Activated CD8-positive, alpha-beta T cell treated with anti-CD3 and anti-CD28 coated beads for 36 hours (primary cell): ENCODE data around the gene PGRMC1. TPM values are rescaled to one million over a fixed set of nuclear protein-coding genes. Genes with fewer than 3 reads are reported as not detected.

Experiments used
- ATAC-seq: fragments of 200-7000 bp; cut with Tn5 transposase; one replicate; pipeline ENCODE4 v1.10.0; 2021; ENCODE audit warnings: mild to moderate bottlenecking, moderate library complexity
- CTCF ChIA-PET: fragments of 350-600 bp; sonication (Branson Sonifier 250); formaldehyde crosslinking; loops from one replicate; lab custom pipeline; 2021; ENCODE audit warnings: antibody characterized with exemption; lab: Charles Lee
- POLR2A ChIA-PET: fragments of 350-600 bp; sonication (Branson Sonifier 250); formaldehyde crosslinking; loops from one replicate; lab custom pipeline; 2021; ENCODE audit warnings: antibody characterized with exemption; lab: Charles Lee
- DNase-seq: peaks from one replicate; pipeline ENCODE4 v3.0.0-alpha.2; 2020
- H3K27ac Mint-ChIP-seq: one replicate; pipeline ENCODE4 v1.8.0; 2021; ENCODE audit warnings: mild to moderate bottlenecking, mixed read lengths
- H3K27me3 Mint-ChIP-seq: one replicate; pipeline ENCODE4 v1.8.0; 2021; ENCODE audit warnings: mixed read lengths
- H3K36me3 Mint-ChIP-seq: one replicate; pipeline ENCODE4 v1.8.0; 2021; ENCODE audit warnings: low read depth, mixed read lengths
- H3K4me1 Mint-ChIP-seq: one replicate; pipeline ENCODE4 v1.8.0; 2021; ENCODE audit warnings: low read depth, mixed read lengths
- H3K4me3 Mint-ChIP-seq: one replicate; pipeline ENCODE4 v1.8.0; 2021; ENCODE audit warnings: mild to moderate bottlenecking, moderate library complexity, mixed read lengths
- H3K9me3 Mint-ChIP-seq: one replicate; pipeline ENCODE4 v1.8.0; 2021; ENCODE audit warnings: mixed read lengths
- CTCF ChIP-seq: fragments of 200-600 bp; IDR thresholded peaks from one replicate; pipeline ENCODE4 v1.8.0; 2022; ENCODE audit warnings: antibody characterized with exemption, mild to moderate bottlenecking
- intact Hi-C: fragments of 100-400 bp; cut with micrococcal nuclease; formaldehyde crosslinking; loops from one replicate; pipeline ENCODE4 v1.10.0; 2022
- total RNA-seq, 2 experiments: library from RNA; stranded (reverse); gene quantifications; one replicate each; pipeline ENCODE4 v1.2.3, GENCODE V29; 2021

PGRMC1 gene
- 10 to 100 TPM; 36.8 to 37.1 TPM for total RNA-seq

DNA sequence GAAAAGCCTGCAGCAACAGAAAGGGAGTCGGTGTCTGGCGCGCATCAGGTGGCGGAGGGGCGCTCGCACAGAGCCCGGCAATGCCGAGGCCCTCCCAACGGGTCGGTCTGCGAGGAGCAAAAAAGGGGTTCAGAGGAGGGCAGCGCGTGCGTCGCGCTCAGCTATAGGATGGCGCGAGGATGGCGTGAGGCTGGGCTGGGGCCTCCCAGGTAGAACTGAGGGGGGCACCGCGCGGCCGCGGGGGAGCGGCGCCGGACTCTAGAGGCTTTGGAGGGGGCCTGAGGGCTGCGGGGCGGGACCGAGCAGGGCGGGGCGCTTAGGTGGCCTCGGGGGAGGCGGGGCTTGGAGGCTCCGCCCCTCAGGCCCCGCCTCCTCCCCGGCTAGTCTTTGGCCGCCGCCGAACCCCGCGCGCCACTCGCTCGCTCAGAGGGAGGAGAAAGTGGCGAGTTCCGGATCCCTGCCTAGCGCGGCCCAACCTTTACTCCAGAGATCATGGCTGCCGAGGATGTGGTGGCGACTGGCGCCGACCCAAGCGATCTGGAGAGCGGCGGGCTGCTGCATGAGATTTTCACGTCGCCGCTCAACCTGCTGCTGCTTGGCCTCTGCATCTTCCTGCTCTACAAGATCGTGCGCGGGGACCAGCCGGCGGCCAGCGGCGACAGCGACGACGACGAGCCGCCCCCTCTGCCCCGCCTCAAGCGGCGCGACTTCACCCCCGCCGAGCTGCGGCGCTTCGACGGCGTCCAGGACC is at the start of gene PGRMC1:
PGRMC1 (plus strand) TSS at position 414 of the 751 bp plus-strand sequence; CDS start at position 493, 79 bp downstream.
- intact Hi-C loops = no loop called here
- no peaks in the 10 kb centered on the region for H3K9me3 Mint-ChIP-seq
- DNase-seq = peak; percentile 79
- peaks cover 26% of the 10 kb centered on the region for H3K4me1 Mint-ChIP-seq
- peak; percentile 97 for ATAC-seq
- H3K4me3 Mint-ChIP-seq = peak within 1 kb of the TSS; percentile 90
- TF ChIP-seq CTCF = no peak
- H3K27ac Mint-ChIP-seq = peak within 1 kb of the TSS; percentile 75
- peaks cover 3% of the 10 kb centered on the region for H3K27me3 Mint-ChIP-seq
- H3K36me3 Mint-ChIP-seq = peaks cover 22% of the 10 kb centered on the region
- CTCF ChIA-PET = no interaction called here
- POLR2A ChIA-PET = interaction anchor here (0.7 kb wide), 1 partner anchor 902 kb away, joined by 4 read pairs; no protein-coding TSS in a partner anchor

- no peak for ATAC-seq
- Mint-ChIP-seq H3K9me3 (no peaks in the 10 kb centered on the region), H3K27me3 (peaks cover 2% of the 10 kb centered on the region), H3K4me1 (no peaks in the 10 kb centered on the region), H3K27ac (no peak overlapping the region), H3K36me3 (no peaks in the 10 kb centered on the region), H3K4me3 (no peak overlapping the region)
- ChIA-PET POLR2A (no interaction called here), CTCF (no interaction called here)
- intact Hi-C loops = no loop called here
- TF ChIP-seq CTCF = no peak
- no peak for DNase-seq
These were observed 49.3 kb upstream of the PGRMC1 start for GRCh38 chrX:119186763-119187162.

DNA sequence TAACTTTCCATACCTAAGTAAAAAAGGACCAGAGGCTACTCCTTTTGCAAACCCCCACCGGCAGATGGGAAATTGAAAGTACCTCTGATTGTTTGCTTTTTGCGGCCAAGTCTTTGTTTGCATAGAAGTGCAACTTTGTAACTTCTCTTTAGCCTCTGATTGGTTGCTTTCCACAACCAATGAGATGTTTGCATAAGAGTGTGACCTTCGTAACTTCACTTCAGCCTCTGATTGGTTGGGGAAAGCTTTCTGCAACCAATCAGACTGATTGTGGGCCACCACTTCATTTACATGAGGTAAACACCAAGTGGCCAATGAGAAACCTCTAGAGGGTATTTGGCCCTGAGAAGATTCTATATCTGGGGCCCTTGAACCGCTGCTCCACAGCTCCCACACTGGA is 48.8 kb upstream of the PGRMC1 start:
- Mint-ChIP-seq H3K27me3 (peaks cover 2% of the 10 kb centered on the region), H3K27ac (no peak overlapping the region), H3K4me3 (no peak overlapping the region), H3K36me3 (no peaks in the 10 kb centered on the region), H3K4me1 (no peaks in the 10 kb centered on the region), H3K9me3 (no peaks in the 10 kb centered on the region)
- no peak for TF ChIP-seq CTCF
- intact Hi-C loops = no loop called here
- no peak for DNase-seq
- CTCF ChIA-PET = no interaction called here
- ATAC-seq = no peak
- POLR2A ChIA-PET = no interaction called here

GRCh38 chrX:119189115-119189514 is 47.0 kb upstream of the PGRMC1 start:
- no peaks in the 10 kb centered on the region for H3K4me1 Mint-ChIP-seq
- peaks cover 2% of the 10 kb centered on the region for H3K27me3 Mint-ChIP-seq
- H3K9me3 Mint-ChIP-seq = no peaks in the 10 kb centered on the region
- DNase-seq (no peak), ATAC-seq (no peak)
- no peak overlapping the region for H3K27ac Mint-ChIP-seq
- POLR2A ChIA-PET = no interaction called here
- H3K36me3 Mint-ChIP-seq = no peaks in the 10 kb centered on the region
- CTCF ChIA-PET = no interaction called here
- H3K4me3 Mint-ChIP-seq = no peak overlapping the region
- intact Hi-C loops = no loop called here
- TF ChIP-seq CTCF = no peak

DNA sequence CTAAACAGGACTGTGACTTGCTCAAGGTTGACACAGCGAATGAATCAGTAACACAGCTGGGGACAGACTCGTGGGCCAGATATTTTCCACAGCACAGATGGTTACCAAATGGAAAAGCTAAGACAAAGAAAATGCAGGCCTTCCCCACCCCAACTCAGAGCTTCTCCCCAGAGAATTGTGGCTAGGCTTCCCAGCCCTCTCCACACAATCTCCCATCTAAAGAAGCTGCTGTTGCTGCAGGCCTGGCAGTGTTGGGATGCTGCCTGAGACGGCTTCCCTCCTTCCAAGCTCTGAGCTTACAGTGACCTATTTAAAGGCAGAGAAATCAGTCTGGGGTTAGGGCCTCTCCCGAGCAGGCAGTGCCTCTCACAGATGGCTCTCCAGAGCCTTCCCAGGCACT is 46.5 kb upstream of the PGRMC1 start:
- Mint-ChIP-seq H3K27me3 (peaks cover 2% of the 10 kb centered on the region), H3K4me3 (no peak overlapping the region), H3K27ac (no peak overlapping the region), H3K36me3 (no peaks in the 10 kb centered on the region), H3K9me3 (no peaks in the 10 kb centered on the region), H3K4me1 (no peaks in the 10 kb centered on the region)
- intact Hi-C loops = no loop called here
- ATAC-seq = no peak
- no peak for DNase-seq
- no peak for TF ChIP-seq CTCF
- ChIA-PET POLR2A (no interaction called here), CTCF (no interaction called here)
